Activated CD8-positive, alpha-beta memory T cell treated with anti-CD3 and anti-CD28 coated beads for 24 hours (primary cell): ENCODE measurements around the gene STARD7.

ENCODE experiments used
- DNase-seq: peaks from one replicate; pipeline ENCODE4 v3.0.0-alpha.2; 2020

Gene STARD7

GRCh38 chr2:96195410-96196066, 13.1 kb downstream of the STARD7 start:
- no peak for DNase-seq

GRCh38 chr2:96191937-96192670, 16.5 kb downstream of the STARD7 start:
- no peak for DNase-seq

GRCh38 chr2:96188821-96189526, 19.7 kb downstream of the STARD7 start:
- DNase-seq = no peak

- no peak for DNase-seq
Observed at GRCh38 chr2:96186562-96186961, 22.1 kb downstream of the STARD7 start.

- DNase-seq = no peak
Observed at GRCh38 chr2:96185516-96185915, 23.1 kb downstream of the STARD7 start.

- DNase-seq = no peak
Observed at GRCh38 chr2:96184989-96185388, 23.6 kb downstream of the STARD7 start.

- no peak for DNase-seq
Observed at GRCh38 chr2:96184188-96184587, 24.4 kb downstream of the STARD7 start.

- no peak for DNase-seq
Observed at GRCh38 chr2:96181529-96181928, 27.1 kb downstream of the STARD7 start.

- DNase-seq = no peak
Observed at GRCh38 chr2:96180521-96180920, 28.1 kb downstream of the STARD7 start.

GRCh38 chr2:96180002-96180401, 28.6 kb downstream of the STARD7 start:
- no peak for DNase-seq

- no peak for DNase-seq
Observed at GRCh38 chr2:96176661-96177060, 32.0 kb downstream of the STARD7 start.

GRCh38 chr2:96175951-96176350, 32.7 kb downstream of the STARD7 start:
- DNase-seq = no peak

- DNase-seq = peak; percentile 94
Observed at GRCh38 chr2:96174251-96175144, 34.1 kb downstream of the STARD7 start.

GRCh38 chr2:96171831-96172230, 36.8 kb downstream of the STARD7 start:
- DNase-seq = no peak

- no peak for DNase-seq
Observed at GRCh38 chr2:96170626-96171025, 38.0 kb downstream of the STARD7 start.

GRCh38 chr2:96169868-96170507, 38.6 kb downstream of the STARD7 start:
- no peak for DNase-seq

GRCh38 chr2:96167407-96168013, 41.1 kb downstream of the STARD7 start:
- DNase-seq = no peak

GRCh38 chr2:96164459-96165184, 44.0 kb downstream of the STARD7 start:
- DNase-seq = peak; percentile 89

GRCh38 chr2:96163768-96164429, 44.7 kb downstream of the STARD7 start:
- peak; percentile 95 for DNase-seq

- no peak for DNase-seq
Observed at GRCh38 chr2:96163415-96163767, 45.2 kb downstream of the STARD7 start.

GRCh38 chr2:96161898-96162297, 46.7 kb downstream of the STARD7 start:
- DNase-seq = no peak
